HG03521 (cell line): ENCODE data around the gene SARS2.

Experiments used
- ATAC-seq: cut with Tn5 transposase; IDR thresholded peaks from one replicate; pipeline ENCODE4 v1.9.1; 2021; ENCODE audit warnings: mild to moderate bottlenecking, moderate library complexity; ENCODE audit not compliant: unreplicated experiment

SARS2 gene

DNA sequence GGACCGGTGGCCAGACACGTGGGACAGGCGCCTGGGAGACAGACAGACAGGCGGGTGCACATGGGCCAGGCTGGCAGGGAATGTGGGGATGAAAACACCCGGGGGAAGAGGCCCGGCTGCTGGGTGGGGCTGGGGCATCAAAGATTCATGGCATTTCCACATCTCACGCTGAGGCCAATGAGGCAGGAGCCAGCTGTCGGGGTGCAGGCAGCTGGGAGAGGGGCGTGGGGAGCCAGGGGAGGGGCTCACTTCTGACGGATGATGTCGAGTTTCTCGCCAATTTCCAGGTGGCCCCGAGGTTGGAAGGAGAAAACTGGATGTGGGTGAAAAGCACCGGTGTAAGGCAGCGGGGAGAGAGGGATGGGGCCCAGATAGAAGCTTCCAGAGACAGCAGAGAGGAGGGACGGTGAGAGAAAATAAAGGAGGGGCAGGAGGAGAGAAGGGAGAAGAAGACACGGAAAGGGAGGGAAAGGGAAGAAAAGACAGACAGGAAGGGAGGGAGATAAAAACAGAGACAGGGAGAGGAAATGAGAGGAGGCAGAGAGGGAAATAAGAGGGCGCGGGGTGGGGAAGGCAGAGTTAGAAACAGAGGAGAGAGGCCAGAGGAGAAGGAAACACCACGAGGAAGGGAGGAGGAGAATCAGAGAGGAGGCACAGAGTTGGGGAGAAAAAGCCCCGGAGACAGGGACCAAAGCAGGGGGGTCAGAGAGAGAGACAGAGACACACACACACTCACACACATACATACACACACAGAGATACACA is 10.5 kb downstream of the SARS2 start:
- ATAC-seq = no peak

- no peak for ATAC-seq
Measured at GRCh38 chr19:38918526-38918925, 12.0 kb downstream of the SARS2 start.

- ATAC-seq = no peak
Measured at GRCh38 chr19:38917921-38918491, 12.6 kb downstream of the SARS2 start.

- no peak for ATAC-seq
Measured at GRCh38 chr19:38917516-38917915, 13.0 kb downstream of the SARS2 start.

DNA sequence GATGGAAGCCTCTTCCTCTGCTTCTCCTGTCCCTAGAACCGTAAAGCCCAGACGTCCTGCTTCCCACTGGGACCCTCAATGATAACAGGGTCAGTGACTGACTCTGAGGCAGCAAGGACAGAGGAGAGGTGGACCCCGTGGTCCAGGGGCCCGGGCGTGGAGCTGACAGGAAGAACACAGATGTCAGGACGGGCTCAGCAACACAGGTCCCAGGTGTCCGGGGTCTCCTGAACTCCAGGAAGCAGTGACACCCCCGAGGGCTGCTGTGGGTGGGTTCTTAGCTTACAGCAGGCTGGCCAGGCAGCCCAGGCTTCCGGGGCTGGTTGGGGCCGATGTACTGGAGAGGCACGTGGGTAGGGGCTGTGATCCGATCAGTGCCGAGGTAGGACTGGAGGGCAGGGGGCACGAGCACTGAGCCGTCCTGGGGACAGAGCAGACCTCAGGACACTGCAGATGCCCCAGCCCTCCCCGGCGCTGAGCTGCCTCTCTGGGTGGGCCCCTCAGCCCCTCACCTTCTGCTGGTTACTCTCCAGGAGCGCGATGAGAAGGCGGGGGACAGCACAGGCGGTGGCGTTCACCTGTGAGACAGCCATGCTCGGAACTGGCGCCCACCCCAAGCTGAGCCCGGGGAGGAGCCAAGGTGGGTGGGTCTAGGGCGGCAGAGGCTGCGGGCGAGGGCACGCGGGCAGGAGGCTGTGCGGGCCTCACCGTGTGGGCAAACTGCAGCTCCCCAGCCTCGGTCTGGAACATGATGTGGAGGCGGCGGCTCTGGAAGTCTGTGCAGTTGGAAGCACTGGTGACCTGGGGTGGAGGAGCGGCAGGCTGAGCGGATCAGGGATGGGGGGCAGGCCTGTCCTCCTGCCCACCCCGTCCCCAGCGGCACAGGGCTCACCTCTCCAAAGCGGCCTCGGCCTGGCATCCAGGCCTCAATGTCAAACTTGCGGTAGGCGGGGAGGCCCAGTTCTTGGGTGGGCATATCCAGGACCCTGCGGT is 14.9 kb downstream of the SARS2 start:
- no peak for ATAC-seq

DNA sequence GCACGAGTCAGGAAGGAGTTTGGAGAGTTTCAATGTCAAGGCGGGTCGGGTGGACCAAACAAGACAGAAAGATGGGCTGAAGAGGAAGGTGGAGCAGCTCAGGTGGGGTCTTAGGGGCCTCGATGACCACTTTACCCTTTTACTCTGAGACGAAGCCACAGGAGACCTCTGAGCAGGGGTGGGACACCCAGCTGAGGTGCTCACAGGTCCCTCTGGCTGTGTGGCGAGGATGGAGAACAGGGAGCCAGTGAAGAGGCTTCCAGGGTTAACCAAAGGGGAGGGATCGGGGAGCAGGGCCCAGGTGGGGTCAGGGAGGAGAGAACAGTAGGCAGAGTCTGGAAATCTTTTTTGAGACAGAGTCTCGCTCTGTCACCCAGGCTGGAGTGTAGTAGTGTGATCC is 16.6 kb downstream of the SARS2 start:
- no peak for ATAC-seq

DNA sequence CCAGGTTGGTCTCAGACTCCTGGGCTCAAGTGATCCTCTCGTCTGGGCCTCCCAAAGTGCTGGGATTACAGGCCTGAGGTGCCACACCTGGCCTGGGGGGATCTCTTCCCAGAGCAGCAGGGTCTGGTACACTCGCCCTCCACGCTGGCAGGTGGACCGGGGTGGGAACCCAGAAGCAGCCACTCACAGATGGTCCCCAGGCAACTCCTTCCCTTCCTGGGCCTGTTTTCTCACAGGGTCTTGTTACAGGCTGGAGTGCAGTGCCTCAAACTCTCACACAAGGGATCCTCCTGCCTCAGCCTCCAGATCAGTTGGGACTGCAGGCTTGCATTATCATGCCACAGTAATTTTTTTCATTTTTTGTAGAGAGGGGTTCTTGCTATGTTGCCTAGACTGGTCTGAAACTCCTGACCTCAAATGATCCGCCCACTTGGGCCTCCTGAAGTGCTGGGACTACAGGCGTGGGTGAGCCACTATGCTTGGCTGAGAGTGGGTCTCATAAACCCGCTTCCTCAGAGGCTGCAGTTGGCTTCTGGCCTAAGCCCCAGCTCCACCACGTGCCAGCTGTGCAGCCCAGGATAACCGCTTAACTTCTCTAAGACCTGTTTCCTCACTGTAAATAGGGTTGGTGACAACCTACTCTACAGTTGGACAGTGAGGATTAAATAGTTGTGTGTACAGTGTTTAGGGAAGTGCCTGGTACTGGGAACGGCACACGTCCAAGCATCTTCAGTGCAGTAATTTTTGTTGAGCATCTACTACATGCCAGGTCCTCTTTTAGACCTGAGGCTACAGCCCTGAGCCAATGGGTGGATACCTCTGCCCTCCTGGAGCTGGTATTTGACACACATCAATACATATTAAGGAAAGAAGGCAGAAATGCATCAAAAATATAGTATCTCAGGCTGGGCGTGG is 17.7 kb downstream of the SARS2 start:
- ATAC-seq = no peak

GRCh38 chr19:38911388-38912001 is 19.1 kb downstream of the SARS2 start:
- no peak for ATAC-seq

DNA sequence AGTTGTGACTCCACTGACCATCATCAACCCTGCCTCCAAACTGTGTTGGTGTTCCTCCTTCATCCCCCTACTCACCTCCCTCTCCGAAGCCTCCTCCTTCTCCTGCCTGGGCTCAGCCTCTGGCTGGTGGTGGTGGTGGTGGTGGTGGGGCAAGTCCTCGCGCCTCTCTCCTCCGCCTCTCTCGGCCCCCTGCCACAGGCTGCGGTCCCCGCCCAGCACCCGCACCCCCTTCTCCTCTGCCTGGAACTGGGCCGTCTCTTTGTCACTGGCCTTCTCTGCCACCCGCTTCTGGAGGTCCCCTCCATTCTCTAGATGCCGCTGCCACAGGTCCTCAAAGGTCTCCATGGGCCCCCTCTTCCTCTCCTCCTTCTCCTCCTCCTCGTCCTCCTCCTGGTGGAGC is 20.1 kb downstream of the SARS2 start:
- no peak for ATAC-seq

DNA sequence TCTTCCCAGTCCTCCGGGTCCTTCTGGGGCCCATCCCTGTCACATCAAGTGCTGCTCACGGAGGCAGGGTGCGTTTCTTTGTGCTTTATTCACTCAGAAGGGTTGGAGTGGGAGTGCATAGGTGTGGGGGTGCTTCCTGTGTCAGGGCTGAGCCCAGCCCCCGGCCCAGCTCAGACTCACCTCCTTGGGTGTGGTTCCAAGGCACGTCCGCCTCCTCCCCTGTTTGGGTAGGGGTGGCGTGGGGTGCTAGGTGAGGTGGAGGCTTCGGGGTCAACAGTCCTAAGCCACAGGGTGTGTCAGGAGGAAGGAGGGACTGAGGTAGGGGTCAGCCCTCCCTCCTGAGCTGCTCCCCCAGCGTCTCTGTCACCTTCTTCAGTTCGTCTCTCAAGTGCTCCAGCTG is 21.7 kb downstream of the SARS2 start:
- no peak for ATAC-seq

GRCh38 chr19:38907670-38908069 is 22.9 kb downstream of the SARS2 start:
- no peak for ATAC-seq

- no peak for ATAC-seq
Measured at GRCh38 chr19:38907227-38907626, 23.3 kb downstream of the SARS2 start.

DNA sequence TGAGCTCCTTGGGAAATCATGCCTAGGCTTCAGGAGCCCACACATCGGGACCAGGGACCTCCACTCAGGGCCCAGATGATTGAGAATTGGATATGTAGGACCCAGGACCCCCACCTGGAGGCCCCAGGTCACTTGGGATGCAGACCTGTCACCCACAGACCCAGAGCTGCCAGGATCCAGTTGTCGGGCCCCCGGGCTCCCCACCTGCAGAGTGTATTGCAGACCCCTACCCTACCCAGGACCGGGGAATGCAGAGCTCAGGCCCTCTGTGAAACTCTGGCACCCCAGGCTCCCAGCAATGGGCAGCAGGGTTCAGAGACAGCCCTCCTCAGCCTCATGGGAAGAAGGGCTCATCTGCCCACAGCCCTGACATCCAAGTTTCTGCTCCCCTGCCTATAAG is 24.9 kb downstream of the SARS2 start:
- ATAC-seq = no peak

DNA sequence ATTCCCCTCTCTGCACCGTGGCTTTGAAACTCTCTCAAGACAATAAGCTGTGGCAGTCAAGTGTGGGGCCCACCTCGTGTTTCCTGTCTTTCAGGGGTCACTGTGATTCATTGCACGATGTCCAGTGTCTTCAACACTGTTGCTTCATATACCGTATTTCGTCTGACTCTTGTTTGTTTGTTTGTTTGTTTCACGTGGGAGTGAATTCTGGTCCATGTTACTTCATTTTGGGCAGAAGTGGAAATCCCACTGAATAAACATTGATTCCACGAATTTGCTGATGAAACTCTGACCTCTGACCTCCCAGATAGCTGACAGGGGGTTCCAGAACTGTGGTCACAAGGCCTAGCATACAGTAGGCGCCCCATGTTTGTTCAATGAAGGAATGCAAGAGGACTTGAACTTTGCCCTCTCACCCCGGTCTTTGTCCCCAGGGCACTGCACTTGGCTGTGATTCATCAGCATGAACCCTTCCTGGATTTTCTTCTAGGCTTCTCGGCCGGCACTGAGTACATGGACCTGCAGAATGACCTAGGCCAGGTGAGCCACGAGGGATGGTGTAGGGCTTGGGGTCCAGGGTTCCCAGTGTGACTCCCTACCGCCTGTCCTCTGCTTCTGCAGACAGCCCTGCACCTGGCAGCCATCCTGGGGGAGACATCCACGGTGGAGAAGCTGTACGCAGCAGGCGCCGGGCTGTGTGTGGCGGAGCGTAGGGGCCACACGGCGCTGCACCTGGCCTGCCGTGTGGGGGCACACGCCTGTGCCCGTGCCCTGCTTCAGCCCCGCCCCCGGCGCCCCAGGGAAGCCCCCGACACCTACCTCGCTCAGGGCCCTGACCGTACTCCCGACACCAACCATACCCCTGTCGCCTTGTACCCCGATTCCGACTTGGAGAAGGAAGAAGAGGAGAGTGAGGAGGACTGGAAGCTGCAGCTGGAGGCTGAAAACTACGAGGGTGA is 25.7 kb downstream of the SARS2 start:
- no peak for ATAC-seq

DNA sequence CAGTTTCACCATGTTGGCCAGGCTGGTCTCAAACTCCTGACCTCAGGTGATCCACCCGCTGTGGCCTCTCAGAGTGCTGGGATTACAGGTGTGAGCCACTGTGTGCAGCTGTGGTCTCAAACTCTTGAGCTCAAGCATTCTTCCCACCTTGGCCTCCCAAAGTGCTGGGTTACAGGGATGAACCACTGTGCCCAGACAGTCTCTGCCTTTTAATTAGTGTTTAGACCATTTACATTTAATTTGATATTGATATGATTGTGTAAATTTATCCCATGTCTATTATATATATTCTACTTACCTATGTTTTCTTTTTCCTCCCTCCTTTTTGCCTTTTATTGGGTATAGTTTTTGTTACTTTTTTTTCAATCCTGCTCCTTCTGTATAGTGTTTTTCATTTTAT is 28.9 kb downstream of the SARS2 start:
- ATAC-seq = no peak

DNA sequence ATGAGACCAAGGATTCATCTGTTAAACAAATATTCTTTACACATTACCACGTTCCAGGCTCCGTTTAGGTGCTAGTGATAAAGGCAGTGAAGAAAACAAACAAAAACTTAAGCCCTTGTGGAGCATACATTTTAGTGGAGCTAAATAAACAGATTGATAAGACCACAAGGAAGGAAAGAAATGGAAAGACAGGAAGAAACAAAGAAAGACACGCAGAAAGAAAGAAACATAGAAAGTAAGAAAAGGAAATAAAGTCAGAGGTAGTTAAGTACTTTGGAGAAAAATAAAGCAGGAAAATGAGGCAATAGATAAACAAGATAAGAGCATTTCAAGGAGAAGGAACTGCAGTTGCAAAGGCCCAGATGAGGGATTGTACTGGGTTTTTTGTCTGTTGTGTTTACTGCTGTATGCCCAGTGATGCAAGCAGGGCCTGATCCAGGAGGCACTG is 29.8 kb downstream of the SARS2 start:
- no peak for ATAC-seq

DNA sequence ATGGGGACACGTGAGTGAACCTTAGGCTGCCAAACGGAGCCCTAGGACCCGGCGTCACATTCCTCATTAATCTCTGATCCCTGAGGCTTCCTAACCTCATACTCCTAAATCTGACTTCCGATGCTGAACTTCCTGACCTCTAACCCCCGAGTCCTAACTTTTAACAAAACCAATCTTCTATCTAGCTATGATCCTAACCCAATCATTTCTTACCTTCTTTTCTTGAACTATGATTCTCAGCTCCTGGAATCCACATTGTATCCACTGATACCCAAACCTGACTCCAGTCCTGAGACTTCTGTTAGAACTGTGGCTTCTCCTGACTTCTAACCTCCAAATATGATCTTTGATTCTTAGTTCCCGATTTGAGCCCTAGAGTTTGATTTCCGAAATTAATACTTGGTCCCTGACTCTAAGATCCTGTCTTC is 30.3 kb downstream of the SARS2 start:
- no peak for ATAC-seq

DNA sequence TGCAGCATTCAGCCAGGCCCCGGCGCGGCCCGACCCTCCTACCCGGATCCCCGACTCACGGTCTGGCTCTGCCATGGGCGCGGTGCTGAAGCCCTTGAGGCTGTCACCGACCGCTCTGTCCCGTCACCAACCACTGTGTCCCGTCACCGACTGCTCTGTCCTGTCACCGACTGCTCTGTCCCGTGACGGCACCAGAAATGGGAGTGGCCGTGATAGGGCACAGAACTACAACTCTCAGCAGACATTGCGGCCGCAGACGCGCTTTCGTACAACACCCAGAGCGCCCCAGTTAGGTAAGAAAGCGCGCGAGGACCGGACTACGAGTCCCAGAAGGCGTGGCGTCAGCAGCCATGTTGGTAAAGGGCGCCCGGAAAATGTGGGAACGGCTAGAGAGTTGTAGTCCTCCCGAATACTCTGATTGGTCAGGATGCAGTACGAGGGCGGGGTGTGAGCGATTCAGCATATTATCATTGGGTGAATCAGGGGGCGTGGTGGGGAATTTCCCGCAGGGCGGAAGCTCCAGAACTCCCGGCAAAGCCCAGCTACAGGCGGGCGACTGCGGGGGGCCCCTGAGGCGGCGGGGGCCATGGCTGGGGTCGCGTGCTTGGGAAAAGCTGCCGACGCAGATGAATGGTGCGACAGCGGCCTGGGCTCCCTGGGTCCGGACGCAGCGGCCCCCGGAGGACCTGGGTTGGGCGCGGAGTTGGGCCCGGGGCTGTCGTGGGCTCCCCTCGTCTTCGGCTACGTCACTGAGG is 30.9 kb downstream of the SARS2 start, which contains the start of the genes NFKBIB and SIRT2:
Gene NFKBIB, plus strand, starts transcription at position 523 of the 755 bp plus-strand sequence. Its CDS starts 64 bp downstream, at position 587.
Gene SIRT2, minus strand, starts transcription at position 172 of the 755 bp plus-strand sequence. Its CDS starts 97 bp downstream, at position 75.
- peak; percentile 86 for ATAC-seq
